ENCODE results near the gene KANSL1.

DNA sequence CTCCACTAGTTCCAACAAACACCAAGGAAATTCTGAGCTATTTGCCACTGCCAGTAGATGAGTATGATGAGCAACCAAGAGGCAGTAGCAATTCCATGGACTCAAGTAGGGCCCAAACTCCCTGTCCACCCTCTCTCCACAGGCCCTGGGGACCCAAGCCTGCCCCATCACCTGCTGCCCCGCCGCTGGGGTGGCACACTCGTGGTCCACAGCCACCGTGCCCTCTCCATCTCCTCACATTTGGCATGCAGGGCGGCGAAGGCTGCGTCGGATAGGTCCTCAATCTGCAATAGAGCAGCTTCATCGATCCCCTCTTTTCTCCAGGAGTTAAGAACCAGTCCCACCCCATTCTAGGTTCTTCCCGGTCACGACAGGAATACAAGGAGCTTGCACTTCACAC is 160.3 kb downstream of the KANSL1 start:
- TF ChIP-seq CTCF (conservative IDR thresholded peaks at IDR 0.05; ENCODE audit: low read depth, low read length) (no peak), EZH2phosphoT487 (IDR thresholded peaks at IDR 0.05; ENCODE audit: borderline replicate concordance, low read length) (no peak), EZH2 (IDR thresholded peaks at IDR 0.05; ENCODE audit: low read length, unreplicated experiment) (no peak)

All from PC-3 (cell line).